ENCODE results near the gene OR6P1.

Gene OR6P1

DNA sequence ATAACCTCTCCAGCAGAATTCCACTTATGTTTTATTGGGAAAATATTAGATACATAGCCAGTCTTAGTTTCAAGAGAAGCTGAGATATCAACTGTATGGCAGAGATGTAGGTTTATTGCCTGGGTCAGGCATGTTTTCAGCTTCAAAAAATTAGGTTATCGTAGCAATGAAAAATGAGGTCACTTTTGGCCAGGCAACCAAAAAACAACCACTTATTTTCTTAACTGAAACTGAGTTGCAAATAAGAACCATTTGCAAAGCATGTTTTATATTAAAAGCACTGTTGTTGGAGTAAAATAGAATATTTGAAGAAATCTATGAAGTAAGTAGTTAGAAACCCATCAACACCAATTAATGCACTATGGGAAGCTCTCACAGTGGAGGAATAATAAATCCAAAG, 10.7 kb downstream of the OR6P1 start:
- Histone ChIP-seq H3K4me3 (ENCODE audit: low read length) (no peak overlapping the region), H3K27me3 (ENCODE audit: control insufficient read depth, insufficient read depth, low read length) (no peaks in the 10 kb centered on the region), H3K27ac (ENCODE audit: low read depth, low read length) (no peak overlapping the region), H3K9ac (ENCODE audit: low read length) (no peak overlapping the region), H3K36me3 (ENCODE audit: control insufficient read depth, insufficient read depth, low read length) (no peaks in the 10 kb centered on the region), H3K4me1 (ENCODE audit: control insufficient read depth, insufficient read depth, low read length) (no peaks in the 10 kb centered on the region)

GRCh38 chr1:158554352-158554751, 16.0 kb downstream of the OR6P1 start, which contains the start of gene OR6Y1:
TSS of gene OR6Y1 (minus strand) at chr1:158554405. CDS start at chr1:158548105, 6,300 bp downstream.
- Histone ChIP-seq H3K27ac (ENCODE audit: low read depth, low read length) (no peak within 1 kb of the TSS), H3K27me3 (ENCODE audit: control insufficient read depth, insufficient read depth, low read length) (no peaks in the 10 kb centered on the region), H3K9ac (ENCODE audit: low read length) (no peak within 1 kb of the TSS), H3K4me3 (ENCODE audit: low read length) (no peak within 1 kb of the TSS), H3K4me1 (ENCODE audit: control insufficient read depth, insufficient read depth, low read length) (no peaks in the 10 kb centered on the region), H3K36me3 (ENCODE audit: control insufficient read depth, insufficient read depth, low read length) (no peaks in the 10 kb centered on the region)

- Histone ChIP-seq H3K9ac (ENCODE audit: low read length) (no peak overlapping the region), H3K4me1 (ENCODE audit: control insufficient read depth, insufficient read depth, low read length) (no peaks in the 10 kb centered on the region), H3K27ac (ENCODE audit: low read depth, low read length) (no peak overlapping the region), H3K27me3 (ENCODE audit: control insufficient read depth, insufficient read depth, low read length) (no peaks in the 10 kb centered on the region), H3K4me3 (ENCODE audit: low read length) (no peak overlapping the region), H3K36me3 (ENCODE audit: control insufficient read depth, insufficient read depth, low read length) (no peaks in the 10 kb centered on the region)
Observed at GRCh38 chr1:158552296-158552695, 18.1 kb downstream of the OR6P1 start.

GRCh38 chr1:158547533-158547932, 22.8 kb downstream of the OR6P1 start:
- no peaks in the 10 kb centered on the region for H3K27me3 ChIP-seq (ENCODE audit: control insufficient read depth, insufficient read depth, low read length)
- no peak overlapping the region for H3K4me3 ChIP-seq (ENCODE audit: low read length)
- H3K9ac ChIP-seq (ENCODE audit: low read length) = no peak overlapping the region
- no peaks in the 10 kb centered on the region for H3K36me3 ChIP-seq (ENCODE audit: control insufficient read depth, insufficient read depth, low read length)
- H3K27ac ChIP-seq (ENCODE audit: low read depth, low read length) = no peak overlapping the region
- H3K4me1 ChIP-seq (ENCODE audit: control insufficient read depth, insufficient read depth, low read length) = no peaks in the 10 kb centered on the region

- H3K36me3 ChIP-seq (ENCODE audit: control insufficient read depth, insufficient read depth, low read length) = no peaks in the 10 kb centered on the region
- no peak overlapping the region for H3K9ac ChIP-seq (ENCODE audit: low read length)
- H3K27ac ChIP-seq (ENCODE audit: low read depth, low read length) = no peak overlapping the region
- H3K4me1 ChIP-seq (ENCODE audit: control insufficient read depth, insufficient read depth, low read length) = no peaks in the 10 kb centered on the region
- H3K4me3 ChIP-seq (ENCODE audit: low read length) = no peak overlapping the region
- no peaks in the 10 kb centered on the region for H3K27me3 ChIP-seq (ENCODE audit: control insufficient read depth, insufficient read depth, low read length)
Observed at GRCh38 chr1:158537609-158538008, 32.8 kb downstream of the OR6P1 start.

- H3K4me3 ChIP-seq (ENCODE audit: low read length) = no peak overlapping the region
- H3K36me3 ChIP-seq (ENCODE audit: control insufficient read depth, insufficient read depth, low read length) = no peaks in the 10 kb centered on the region
- no peak overlapping the region for H3K9ac ChIP-seq (ENCODE audit: low read length)
- no peaks in the 10 kb centered on the region for H3K4me1 ChIP-seq (ENCODE audit: control insufficient read depth, insufficient read depth, low read length)
- H3K27me3 ChIP-seq (ENCODE audit: control insufficient read depth, insufficient read depth, low read length) = no peaks in the 10 kb centered on the region
- no peak overlapping the region for H3K27ac ChIP-seq (ENCODE audit: low read depth, low read length)
Observed at GRCh38 chr1:158534496-158534895, 35.9 kb downstream of the OR6P1 start.

DNA sequence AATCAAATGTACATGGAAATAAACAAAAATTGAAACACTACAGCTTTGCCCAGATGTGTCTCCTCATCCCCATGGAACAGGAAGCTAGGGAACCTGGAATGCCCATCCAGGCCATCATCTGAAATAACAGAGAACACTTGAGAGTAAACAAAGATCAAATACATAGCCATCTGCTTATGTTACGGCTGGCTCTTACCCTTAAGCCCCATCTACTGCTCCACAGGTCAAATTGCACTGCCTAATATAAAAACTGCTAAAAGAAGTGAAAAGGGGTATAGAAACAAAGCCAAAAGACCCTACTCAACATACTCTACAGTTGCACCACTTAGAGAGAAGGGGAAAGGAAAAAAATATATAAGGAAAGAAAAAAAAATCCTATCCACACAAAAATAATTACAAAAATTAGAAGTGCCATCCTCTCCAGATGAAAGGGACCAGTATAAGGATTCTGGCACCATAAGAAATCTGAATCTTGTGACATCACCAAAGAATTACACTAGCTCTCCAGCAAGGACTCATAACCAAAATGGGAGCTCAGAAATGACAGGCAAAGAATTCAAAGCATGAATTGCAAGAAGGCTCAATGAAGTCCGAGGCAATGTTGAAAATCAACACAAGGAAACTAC, 43.1 kb downstream of the OR6P1 start:
- Histone ChIP-seq H3K27ac (ENCODE audit: low read depth, low read length) (no peak overlapping the region), H3K9ac (ENCODE audit: low read length) (no peak overlapping the region)

DNA sequence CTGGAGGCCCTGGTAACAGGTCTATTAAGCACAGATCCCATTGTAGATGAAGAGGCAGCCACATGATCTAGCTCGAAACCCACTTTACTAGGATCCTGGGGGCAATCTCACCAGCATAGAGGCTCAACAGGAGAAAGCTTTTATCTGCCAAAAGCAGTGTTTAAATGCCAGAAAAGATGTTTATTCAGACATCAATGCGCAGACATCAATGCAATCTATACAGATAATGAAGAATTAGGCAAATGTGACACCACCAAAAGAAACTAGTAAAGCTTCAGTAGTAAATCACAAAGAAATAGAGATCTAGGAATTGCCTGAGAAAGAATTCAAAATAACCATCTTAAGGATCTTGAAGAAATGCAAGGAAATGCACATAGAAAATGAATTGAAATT, 48.7 kb downstream of the OR6P1 start:
- Histone ChIP-seq H3K4me3 (ENCODE audit: low read length) (no peak overlapping the region), H3K27me3 (ENCODE audit: control insufficient read depth, insufficient read depth, low read length) (no peaks in the 10 kb centered on the region), H3K36me3 (ENCODE audit: control insufficient read depth, insufficient read depth, low read length) (no peaks in the 10 kb centered on the region), H3K9ac (ENCODE audit: low read length) (no peak overlapping the region), H3K4me1 (ENCODE audit: control insufficient read depth, insufficient read depth, low read length) (no peaks in the 10 kb centered on the region), H3K27ac (ENCODE audit: low read depth, low read length) (no peak overlapping the region)

More for the DNA sequence above, 43.1 kb downstream of the OR6P1 start:
- H3K4me3 ChIP-seq (ENCODE audit: low read length) = no peak overlapping the region
- H3K27me3 ChIP-seq (ENCODE audit: control insufficient read depth, insufficient read depth, low read length) = no peaks in the 10 kb centered on the region
- no peaks in the 10 kb centered on the region for H3K36me3 ChIP-seq (ENCODE audit: control insufficient read depth, insufficient read depth, low read length)
- no peaks in the 10 kb centered on the region for H3K4me1 ChIP-seq (ENCODE audit: control insufficient read depth, insufficient read depth, low read length)

GRCh38 chr1:158520955-158521665, 49.3 kb downstream of the OR6P1 start:
- H3K27me3 ChIP-seq (ENCODE audit: control insufficient read depth, insufficient read depth, low read length) = no peaks in the 10 kb centered on the region
- H3K9ac ChIP-seq (ENCODE audit: low read length) = no peak overlapping the region
- H3K4me1 ChIP-seq (ENCODE audit: control insufficient read depth, insufficient read depth, low read length) = no peaks in the 10 kb centered on the region
- H3K36me3 ChIP-seq (ENCODE audit: control insufficient read depth, insufficient read depth, low read length) = no peaks in the 10 kb centered on the region
- no peak overlapping the region for H3K4me3 ChIP-seq (ENCODE audit: low read length)
- H3K27ac ChIP-seq (ENCODE audit: low read depth, low read length) = no peak overlapping the region

GRCh38 chr1:158520021-158520420, 50.4 kb downstream of the OR6P1 start:
- no peaks in the 10 kb centered on the region for H3K36me3 ChIP-seq (ENCODE audit: control insufficient read depth, insufficient read depth, low read length)
- H3K4me1 ChIP-seq (ENCODE audit: control insufficient read depth, insufficient read depth, low read length) = no peaks in the 10 kb centered on the region
- no peak overlapping the region for H3K9ac ChIP-seq (ENCODE audit: low read length)
- no peak overlapping the region for H3K4me3 ChIP-seq (ENCODE audit: low read length)
- no peaks in the 10 kb centered on the region for H3K27me3 ChIP-seq (ENCODE audit: control insufficient read depth, insufficient read depth, low read length)
- no peak overlapping the region for H3K27ac ChIP-seq (ENCODE audit: low read depth, low read length)

DNA sequence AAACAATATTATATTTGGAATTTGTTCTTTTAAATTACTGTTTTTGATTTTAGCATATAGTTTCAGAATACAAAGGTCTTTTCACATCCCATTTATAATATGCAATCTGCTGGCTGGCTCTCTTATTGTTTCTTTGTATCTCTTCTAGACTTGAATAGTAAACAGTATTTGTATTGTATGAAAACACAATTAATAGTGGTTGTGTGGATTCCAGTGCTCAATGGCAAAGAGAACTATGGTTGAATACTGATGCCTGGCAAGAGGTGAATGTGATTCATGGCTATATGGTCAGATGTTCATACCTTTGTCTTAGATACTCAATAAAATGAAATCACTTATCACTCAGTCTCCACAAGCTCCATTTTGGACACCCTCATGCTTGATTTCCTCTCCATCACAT, 53.4 kb downstream of the OR6P1 start:
- no peak overlapping the region for H3K4me3 ChIP-seq (ENCODE audit: low read length)
- no peaks in the 10 kb centered on the region for H3K4me1 ChIP-seq (ENCODE audit: control insufficient read depth, insufficient read depth, low read length)
- H3K27ac ChIP-seq (ENCODE audit: low read depth, low read length) = no peak overlapping the region
- H3K36me3 ChIP-seq (ENCODE audit: control insufficient read depth, insufficient read depth, low read length) = no peaks in the 10 kb centered on the region
- no peaks in the 10 kb centered on the region for H3K27me3 ChIP-seq (ENCODE audit: control insufficient read depth, insufficient read depth, low read length)
- H3K9ac ChIP-seq (ENCODE audit: low read length) = no peak overlapping the region
